ENCODE data around the gene TRIM37.
"Not testable (repeated sequence)": the region's sequence is repeated elsewhere in the genome, so short reads cannot be mapped to it uniquely, and the experiment has no call there.

Gene TRIM37

GRCh38 chr17:59106463-59107305, at the start of gene TRIM37:
Gene TRIM37, minus strand, starts transcription at chr17:59106880. Its CDS starts 419 bp downstream, at chr17:59106461.
- DNase-seq (ENCODE audit: low spot score), result peak; percentile 98

DNA sequence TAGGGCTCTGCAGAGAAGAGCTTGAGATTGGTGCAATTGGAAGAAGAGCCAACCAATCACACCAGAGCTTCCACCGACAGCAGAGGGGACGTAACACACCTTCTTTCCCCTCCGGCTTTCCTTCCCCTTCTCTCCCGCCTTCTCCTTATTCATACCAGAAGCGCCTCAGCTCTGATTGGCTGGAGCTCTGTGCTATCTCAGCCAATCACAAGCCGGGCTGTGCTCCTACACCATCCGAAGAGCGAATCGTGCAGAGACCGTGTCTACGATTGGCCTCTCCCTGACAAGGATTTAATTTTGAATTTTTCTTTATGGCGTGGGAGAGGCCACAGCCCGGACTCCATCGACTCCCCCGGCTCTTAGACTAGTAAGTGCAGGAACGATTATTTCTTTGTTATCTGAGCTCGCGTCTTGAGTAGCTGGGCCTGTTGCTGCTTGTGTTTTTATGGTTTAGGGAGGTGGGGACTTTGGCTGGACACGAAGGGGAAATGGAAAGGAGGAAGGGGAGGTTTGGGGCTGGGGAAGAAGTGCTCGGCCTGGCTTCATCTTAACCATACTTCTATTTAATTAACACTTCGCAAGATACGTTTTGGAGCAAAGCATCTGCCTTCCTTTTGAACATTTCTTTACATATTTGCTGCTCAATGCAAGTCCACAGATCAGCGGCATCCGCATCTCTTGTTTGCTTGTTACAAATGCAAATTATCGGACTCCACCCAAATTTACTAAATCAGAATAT, 48.9 kb upstream of the TRIM37 start, which contains the start of gene PRR11:
Gene PRR11 (plus strand): TSS at position 308 of the 739 bp plus-strand sequence. CDS start 14,007 bp downstream, outside the sequence.
- DNase-seq (ENCODE audit: low spot score), result peak; percentile 100

DNA sequence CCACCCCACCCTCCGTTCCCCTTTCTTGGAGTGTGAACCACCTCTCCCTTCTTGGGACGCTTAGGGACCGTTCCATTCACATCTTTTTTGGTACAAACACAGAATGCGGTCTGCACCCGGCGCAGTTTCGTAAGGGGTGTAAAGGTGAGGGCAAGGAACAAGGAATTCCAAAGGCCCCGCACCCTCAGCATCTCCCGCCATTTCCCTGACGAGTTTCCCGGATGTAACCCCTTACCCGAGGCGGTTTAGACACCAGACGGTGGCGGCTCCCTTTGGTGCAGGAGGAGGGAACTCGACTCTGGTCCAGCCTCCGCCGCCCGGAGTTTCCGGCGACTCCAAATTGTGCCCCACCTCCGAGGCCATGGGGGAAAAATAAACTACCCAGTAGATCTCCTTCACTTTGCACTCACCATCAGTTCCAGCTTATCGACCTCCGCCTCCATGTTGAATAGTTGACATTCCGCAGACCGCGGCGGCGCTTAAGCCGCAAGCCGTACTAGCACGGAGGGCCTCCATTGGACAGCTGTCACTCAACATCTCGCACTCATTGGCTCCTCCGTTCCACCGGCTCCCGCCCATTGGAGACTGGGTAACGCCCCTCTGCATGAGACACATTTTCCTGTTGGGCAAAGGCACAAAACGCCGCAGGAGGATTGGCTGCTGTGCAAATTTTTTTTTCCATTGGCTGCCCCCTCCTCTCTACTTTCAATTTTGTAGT, 48.2 kb upstream of the TRIM37 start, which contains the start of gene SKA2:
Gene SKA2 (minus strand): TSS at position 466 of the 718 bp plus-strand sequence. CDS start 23 bp downstream, at position 443.
- no peak for DNase-seq (ENCODE audit: low spot score)

DNA sequence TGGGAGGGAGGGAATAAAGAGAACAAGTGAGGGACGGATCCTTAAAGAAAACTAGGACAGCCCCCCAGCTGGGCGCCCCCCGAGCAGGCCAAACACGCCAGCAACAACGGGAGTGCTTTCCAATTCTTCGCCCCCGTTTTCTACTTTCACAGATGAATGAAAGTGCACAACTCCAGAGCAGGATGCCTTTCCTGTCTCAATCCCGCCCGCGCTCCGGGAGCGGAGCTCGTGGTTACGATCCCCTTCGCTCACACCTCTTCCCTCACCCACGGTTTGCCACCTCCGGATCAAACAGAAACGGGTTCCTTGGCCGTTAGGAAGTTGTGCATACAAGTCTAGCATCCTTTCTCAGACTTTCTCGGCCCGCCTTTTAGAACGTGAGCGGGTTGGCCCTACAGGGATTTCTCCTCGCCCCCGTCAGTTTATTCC, 47.6 kb upstream of the TRIM37 start:
- peak; percentile 53 for DNase-seq (ENCODE audit: low spot score)

- no peak for DNase-seq (ENCODE audit: low spot score)
Observed at GRCh38 chr17:59152925-59153324, 46.2 kb upstream of the TRIM37 start.

DNA sequence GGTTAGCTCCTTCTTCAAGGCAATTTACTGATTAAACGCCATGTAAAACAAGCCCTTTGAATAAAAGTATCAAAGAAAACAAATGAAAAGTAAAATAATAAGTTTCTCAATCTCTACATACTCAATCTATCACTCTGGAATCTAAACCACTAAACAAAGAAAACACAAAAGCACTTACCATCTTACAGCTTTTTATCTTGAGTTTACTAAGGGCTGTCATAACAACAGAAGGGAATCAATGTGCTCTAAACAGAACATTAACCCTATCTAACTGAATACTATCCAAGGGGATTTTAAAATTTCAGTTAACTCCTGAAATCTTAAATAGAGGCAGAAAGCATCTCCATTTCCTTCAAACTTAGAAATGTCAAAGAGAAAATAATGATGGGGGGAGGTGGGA, 44.9 kb upstream of the TRIM37 start:
- DNase-seq (ENCODE audit: low spot score), result no peak

DNA sequence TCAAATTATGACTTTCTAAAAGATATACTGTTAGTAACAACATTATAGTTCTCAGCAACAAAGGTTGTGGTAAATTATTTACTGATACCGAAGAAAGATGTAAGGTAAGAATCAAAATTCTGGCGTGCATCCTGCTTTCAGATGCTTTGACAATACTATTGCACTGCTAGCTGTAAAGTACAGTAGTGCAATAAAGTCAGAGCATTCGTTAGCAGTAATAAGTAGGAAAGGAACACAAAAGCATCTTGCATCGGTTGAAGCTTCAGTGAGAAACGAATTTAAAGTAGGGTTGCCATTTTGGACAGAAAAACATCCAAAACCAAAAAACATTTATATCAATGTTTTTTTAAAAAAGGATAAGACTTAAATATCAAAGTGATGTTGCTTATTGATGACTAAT, 44.3 kb upstream of the TRIM37 start:
- no peak for DNase-seq (ENCODE audit: low spot score)

DNA sequence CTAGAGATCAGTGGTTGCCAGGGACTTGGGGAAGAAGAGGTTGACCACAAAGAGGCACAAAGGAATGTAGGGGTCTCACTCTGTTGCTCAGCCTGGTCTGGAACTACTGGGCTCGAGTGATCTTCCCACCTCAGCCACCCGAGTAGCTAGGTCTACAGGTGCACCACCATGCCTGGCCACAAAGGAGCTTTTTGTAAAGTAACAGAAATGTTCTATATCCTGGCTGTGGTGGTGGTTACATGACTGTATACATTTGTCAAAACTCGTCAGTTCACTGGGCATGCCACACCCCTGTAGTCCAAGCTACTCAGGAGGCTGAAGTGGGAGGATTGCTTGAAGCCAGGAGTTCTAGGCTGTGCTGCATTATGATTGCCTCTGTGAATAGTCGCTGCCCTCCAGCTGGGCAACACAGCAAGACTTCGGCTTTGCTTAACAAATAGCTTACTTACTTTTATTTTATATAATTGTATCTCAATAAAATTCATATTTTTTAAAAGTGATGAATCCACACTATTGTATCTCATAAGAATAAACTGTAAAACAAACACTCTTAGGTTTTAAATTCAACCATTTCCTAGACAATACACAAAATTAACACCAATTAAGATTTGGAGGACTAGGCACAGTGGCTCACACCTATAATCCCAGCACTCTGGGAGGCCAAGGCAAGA, 43.3 kb upstream of the TRIM37 start:
- DNase-seq (ENCODE audit: low spot score), result no peak

GRCh38 chr17:59149051-59149450, 42.4 kb upstream of the TRIM37 start:
- DNase-seq (ENCODE audit: low spot score), result no peak

GRCh38 chr17:59145571-59146096, 39.0 kb upstream of the TRIM37 start:
- no peak for DNase-seq (ENCODE audit: low spot score)

DNA sequence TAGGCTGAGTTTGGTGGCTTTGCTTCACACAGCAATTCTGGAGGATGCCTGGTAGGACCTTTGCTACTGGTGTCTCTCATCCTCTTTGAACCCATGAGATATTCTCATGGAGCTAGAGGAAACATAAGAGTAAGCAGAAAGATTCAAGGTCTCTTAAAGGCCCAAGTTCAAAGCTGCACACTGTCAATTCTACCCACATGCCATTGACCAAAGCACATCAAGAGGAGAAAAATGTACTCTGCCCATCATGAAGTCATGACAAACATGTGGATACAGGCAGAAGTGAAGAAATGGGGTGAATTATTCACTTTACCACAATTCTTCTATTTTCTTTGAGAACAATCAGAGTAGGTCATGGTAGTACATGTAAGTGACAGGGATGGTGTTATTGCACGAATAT, 35.2 kb upstream of the TRIM37 start:
- no peak for DNase-seq (ENCODE audit: low spot score)

DNA sequence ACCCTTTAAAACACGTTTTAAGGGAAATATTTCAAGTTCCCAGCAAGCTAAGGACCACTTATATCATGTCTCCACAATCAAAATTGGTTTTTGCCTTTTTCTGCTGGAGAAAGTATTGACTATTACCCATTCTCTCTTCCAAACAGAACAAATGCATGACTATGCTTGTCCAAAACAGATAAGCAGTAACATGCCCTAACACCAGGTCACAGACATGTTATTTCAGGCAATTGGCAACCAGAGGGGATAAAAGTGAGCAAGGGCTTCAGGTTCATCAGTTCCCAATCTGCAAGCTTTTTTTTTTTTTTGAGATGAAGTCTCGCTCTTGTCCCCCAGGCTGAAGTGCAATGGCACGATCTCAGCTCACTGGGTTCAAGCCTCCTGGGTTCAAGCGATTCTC, 33.3 kb upstream of the TRIM37 start:
- DNase-seq (ENCODE audit: low spot score), result no peak

DNA sequence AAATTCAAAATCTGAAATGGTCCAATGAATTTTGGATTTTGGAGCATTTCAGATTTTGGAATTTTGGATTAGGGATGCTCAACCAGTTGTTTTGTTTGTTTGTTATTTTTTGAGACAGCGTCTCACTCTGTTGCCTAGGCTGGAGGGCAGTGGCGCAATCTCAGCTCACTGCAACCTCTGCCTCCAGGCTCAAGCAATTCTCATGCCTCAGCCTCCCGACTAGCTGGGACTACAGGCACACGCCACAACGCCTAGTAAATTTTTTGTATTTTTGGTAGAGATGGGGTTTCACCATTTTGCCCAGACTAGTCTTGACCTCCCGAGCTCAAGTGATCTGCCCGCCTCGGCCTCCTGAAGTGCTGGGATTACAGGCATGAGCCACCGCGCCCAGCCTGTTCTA, 31.7 kb upstream of the TRIM37 start:
- not testable (repeated sequence) for DNase-seq (ENCODE audit: low spot score)

- DNase-seq (ENCODE audit: low spot score), result no peak
Observed at GRCh38 chr17:59131131-59131530, 24.5 kb upstream of the TRIM37 start.

DNA sequence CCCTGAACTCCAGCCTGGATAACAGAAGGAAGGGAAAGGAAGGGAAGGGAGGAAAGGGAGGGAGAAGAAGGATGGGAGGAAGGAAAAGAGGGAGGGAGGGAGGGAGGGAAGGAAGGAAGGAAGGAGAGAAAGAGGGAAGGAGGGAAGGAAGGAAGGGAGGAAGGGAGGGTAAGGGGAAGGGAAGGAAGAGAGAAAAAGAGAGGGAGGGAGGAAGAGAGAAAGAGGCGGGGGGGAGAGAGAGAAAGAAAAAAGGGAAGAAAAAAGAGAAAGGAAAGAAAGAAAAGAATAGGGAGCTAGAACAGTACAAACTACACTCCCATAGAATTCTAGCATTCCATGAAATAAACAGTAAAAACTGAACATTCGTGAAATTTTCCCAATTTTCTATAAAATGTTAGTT, 23.1 kb upstream of the TRIM37 start:
- no peak for DNase-seq (ENCODE audit: low spot score)

DNA sequence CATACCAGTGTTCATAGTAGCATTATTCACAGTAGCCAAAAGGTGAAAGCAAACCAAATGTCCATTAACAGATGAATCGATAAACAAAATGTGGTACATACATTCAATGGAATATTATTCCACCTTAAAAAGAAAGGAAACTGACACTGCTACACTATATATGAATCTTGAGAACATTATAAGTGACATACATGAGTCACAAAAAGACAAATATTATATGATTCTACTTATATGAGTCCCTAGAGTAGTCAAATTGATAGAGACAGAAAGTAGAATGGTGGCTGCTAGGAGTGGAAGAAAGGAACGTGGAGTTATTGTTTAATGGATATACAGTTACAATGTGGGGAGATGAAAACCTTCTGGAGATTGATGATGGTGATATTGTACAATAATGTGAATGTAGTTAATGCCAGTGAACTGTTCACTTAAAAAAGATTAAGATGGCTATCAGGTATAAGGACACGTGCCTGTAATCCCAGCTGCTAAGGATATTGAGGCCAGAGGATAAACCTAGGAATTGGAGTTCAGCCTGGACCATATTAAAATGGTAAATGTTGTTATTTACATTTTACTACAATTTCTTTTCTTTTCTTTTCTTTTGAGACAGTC, 20.2 kb upstream of the TRIM37 start:
- no peak for DNase-seq (ENCODE audit: low spot score)

DNA sequence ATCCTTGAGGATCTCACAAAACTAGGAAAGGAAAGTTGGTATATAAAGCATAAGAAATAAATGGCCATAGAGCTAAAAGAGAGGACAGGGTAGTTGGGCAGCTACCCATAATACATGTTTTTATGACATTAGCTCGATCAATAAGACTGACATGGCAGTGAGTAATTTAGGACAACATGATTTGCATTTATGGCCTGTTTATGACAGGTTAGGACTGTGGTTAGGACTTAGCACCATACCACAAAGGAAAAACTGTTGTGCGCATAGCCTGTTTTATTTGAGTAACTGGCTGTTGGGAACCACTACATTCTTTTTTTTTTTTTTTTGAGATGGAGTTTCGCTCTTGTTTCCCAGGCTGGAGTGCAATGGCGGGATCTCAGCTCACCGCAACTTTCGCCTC, 18.0 kb upstream of the TRIM37 start:
- DNase-seq (ENCODE audit: low spot score), result no peak

GRCh38 chr17:59121901-59122480, 15.3 kb upstream of the TRIM37 start:
- no peak for DNase-seq (ENCODE audit: low spot score)

GRCh38 chr17:59115474-59115873, 8.8 kb upstream of the TRIM37 start:
- DNase-seq (ENCODE audit: low spot score), result no peak

DNA sequence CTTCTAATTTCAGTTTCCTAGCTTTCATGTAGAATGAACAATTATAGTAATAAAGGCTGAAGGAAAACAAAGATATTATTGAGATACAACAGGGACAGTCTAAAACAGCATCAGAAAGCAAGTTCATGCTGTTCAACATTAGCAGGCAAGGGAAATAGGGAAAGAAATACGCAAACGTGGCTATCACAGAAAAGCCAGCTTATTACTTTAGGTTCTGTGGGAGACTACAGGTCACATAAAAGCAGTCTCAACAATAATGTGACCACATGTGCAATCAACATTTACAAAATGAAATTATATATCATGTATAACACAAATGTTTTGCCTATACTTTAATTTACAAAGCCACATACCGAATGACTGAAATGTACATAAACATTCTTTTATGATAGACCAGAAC, 4.9 kb upstream of the TRIM37 start:
- DNase-seq (ENCODE audit: low spot score), result no peak

- no peak for DNase-seq (ENCODE audit: low spot score)
Observed at GRCh38 chr17:59110973-59111372, 4.3 kb upstream of the TRIM37 start.

Data from Ammon's horn (tissue), 1 donor.